HuH-7.5 (cell line): ENCODE measurements around the gene POMP.
"Not testable (repeated sequence)": the region's sequence is repeated elsewhere in the genome, so short reads cannot be mapped to it uniquely, and the experiment has no call there.

Source experiments
- DNase-seq: peaks from one replicate; pipeline ENCODE4 v3.0.0; 2011; ENCODE audit warnings: low spot score

POMP gene

GRCh38 chr13:28637714-28638355 lies 21.1 kb upstream of the POMP start:
- DNase-seq, result no peak

GRCh38 chr13:28638756-28639155 lies 20.2 kb upstream of the POMP start:
- DNase-seq, result no peak

GRCh38 chr13:28640861-28641599 lies 17.9 kb upstream of the POMP start:
- DNase-seq, result no peak

- no peak for DNase-seq
Measured at GRCh38 chr13:28641600-28641926, 17.4 kb upstream of the POMP start.

GRCh38 chr13:28650284-28650683 lies 8.6 kb upstream of the POMP start:
- DNase-seq, result no peak

- DNase-seq, result no peak
Measured at GRCh38 chr13:28651810-28652401, 7.0 kb upstream of the POMP start.

- DNase-seq, result no peak
Measured at GRCh38 chr13:28653111-28653510, 5.8 kb upstream of the POMP start.

GRCh38 chr13:28654276-28654675 lies 4.7 kb upstream of the POMP start:
- DNase-seq, result no peak

GRCh38 chr13:28655561-28655960 lies 3.4 kb upstream of the POMP start:
- DNase-seq, result no peak

- no peak for DNase-seq
Measured at GRCh38 chr13:28657784-28658538, 969 bp upstream of the POMP start.

GRCh38 chr13:28658539-28658795 lies 463 bp upstream of the POMP start:
- no peak for DNase-seq

GRCh38 chr13:28659621-28659970 lies 666 bp downstream of the POMP start:
- DNase-seq, result no peak

- DNase-seq, result no peak
Measured at GRCh38 chr13:28666897-28667488, 8.1 kb downstream of the POMP start.

- DNase-seq, result no peak
Measured at GRCh38 chr13:28671126-28671792, 12.3 kb downstream of the POMP start.

GRCh38 chr13:28678809-28679208 lies 19.9 kb downstream of the POMP start:
- DNase-seq, result no peak

GRCh38 chr13:28679628-28680027 lies 20.7 kb downstream of the POMP start:
- DNase-seq, result peak; percentile 12

GRCh38 chr13:28680541-28680940 lies 21.6 kb downstream of the POMP start:
- no peak for DNase-seq

GRCh38 chr13:28683169-28683568 lies 24.2 kb downstream of the POMP start:
- not testable (repeated sequence) for DNase-seq

- DNase-seq, result no peak
Measured at GRCh38 chr13:28684257-28684656, 25.3 kb downstream of the POMP start.

- DNase-seq, result no peak
Measured at GRCh38 chr13:28685114-28685513, 26.2 kb downstream of the POMP start.

- no peak for DNase-seq
Measured at GRCh38 chr13:28685892-28686291, 27.0 kb downstream of the POMP start.
